Neural progenitor cell (in vitro differentiated cells): ENCODE measurements around the gene GTF3C1. TPM values are rescaled to one million over a fixed set of nuclear protein-coding genes. Genes with fewer than 3 reads are reported as not detected.

Experiments used
- DNase-seq: peaks from one replicate; pipeline ENCODE4 v3.0.0-alpha.2; 2016; ENCODE audit warnings: low spot score
- H2AFZ ChIP-seq: fragments of 200-600 bp; sonication (generic); replicated peaks from 2 replicates; pipeline ENCODE4 v1.6.1; 2016; ENCODE audit warnings: antibody characterized with exemption
- H3F3A ChIP-seq: fragments of 200-600 bp; sonication (generic); 2 replicates; pipeline ENCODE4 v1.6.1; 2016; ENCODE audit warnings: antibody characterized with exemption, low read depth
- H3K27ac ChIP-seq: fragments of 200-600 bp; sonication (generic); 2 replicates; pipeline ENCODE4 v1.5.1; 2016; ENCODE audit warnings: mild to moderate bottlenecking
- H3K27me3 ChIP-seq: fragments of 200-600 bp; sonication (generic); 2 replicates; pipeline ENCODE4 v1.6.1; 2016; ENCODE audit warnings: mild to moderate bottlenecking, moderate library complexity
- H3K36me3 ChIP-seq: fragments of 200-600 bp; sonication (generic); 2 replicates; pipeline ENCODE4 v1.5.1; 2016
- H3K4me1 ChIP-seq: fragments of 200-600 bp; sonication (generic); 2 replicates; pipeline ENCODE4 v1.6.1; 2016; ENCODE audit warnings: mixed run types
- H3K4me2 ChIP-seq: fragments of 200-600 bp; sonication (generic); 2 replicates; pipeline ENCODE4 v1.6.1; 2016
- H3K4me3 ChIP-seq: fragments of 200-600 bp; sonication (generic); 2 replicates; pipeline ENCODE4 v1.5.1; 2016
- H3K79me2 ChIP-seq: fragments of 200-600 bp; sonication (generic); 2 replicates; pipeline ENCODE4 v1.6.1; 2016; ENCODE audit warnings: low read depth
- H3K9ac ChIP-seq: fragments of 200-600 bp; sonication (generic); 2 replicates; pipeline ENCODE4 v1.6.1; 2016
- H3K9me3 ChIP-seq: fragments of 200-600 bp; sonication (generic); 2 replicates; pipeline ENCODE4 v1.5.1; 2016; ENCODE audit warnings: low read depth
- H4K20me1 ChIP-seq: fragments of 200-600 bp; sonication (generic); 2 replicates; pipeline ENCODE4 v1.6.1; 2016; ENCODE audit warnings: low read depth
- H3K27ac Mint-ChIP-seq: 3 replicates; pipeline ENCODE4 v1.8.0; 2021; ENCODE audit warnings: mixed read lengths
- H3K27me3 Mint-ChIP-seq: 2 replicates; pipeline ENCODE4 v1.8.0; 2022; ENCODE audit warnings: low read depth, mild to moderate bottlenecking, inconsistent platforms, moderate library complexity, mixed read lengths; ENCODE audit not compliant: insufficient read depth
- H3K36me3 Mint-ChIP-seq: 3 replicates; pipeline ENCODE4 v1.8.0; 2021; ENCODE audit warnings: mixed read lengths
- H3K4me1 Mint-ChIP-seq: 3 replicates; pipeline ENCODE4 v1.8.0; 2021; ENCODE audit warnings: mixed read lengths
- H3K4me3 Mint-ChIP-seq: 3 replicates; pipeline ENCODE4 v1.8.0; 2021; ENCODE audit warnings: mild to moderate bottlenecking, moderate library complexity, mixed read lengths
- H3K9me3 Mint-ChIP-seq: 3 replicates; pipeline ENCODE4 v1.8.0; 2020; ENCODE audit warnings: mixed read lengths
- CTCF ChIP-seq: fragments of 200-600 bp; sonication (generic); IDR thresholded peaks from 2 replicates; pipeline ENCODE4 v1.5.1; 2017; ENCODE audit warnings: antibody characterized with exemption, mild to moderate bottlenecking
- EZH2 ChIP-seq: fragments of 200-600 bp; sonication (generic); IDR thresholded peaks from 2 replicates; pipeline ENCODE4 v1.6.1; 2017; ENCODE audit warnings: antibody characterized with exemption, mild to moderate bottlenecking, moderate library complexity
- EZH2phosphoT487 ChIP-seq: fragments of 200-600 bp; sonication (generic); IDR thresholded peaks from 2 replicates; pipeline ENCODE4 v1.6.1; 2017; ENCODE audit warnings: antibody characterized with exemption
- total RNA-seq: library from RNA; depleted of rRNA; stranded (reverse); fragments of >200 nt; gene quantifications from 2 replicates; pipeline ENCODE4 v1.2.3, GENCODE V29; 2015; ENCODE audit warnings: low replicate concordance

The GTF3C1 gene
- total RNA-seq, 1 donor from 2014 or later: 60.9 TPM

- Histone ChIP-seq H3K36me3 (no peaks in the 10 kb centered on the region), H3K27ac (no peak overlapping the region), H3K4me1 (no peaks in the 10 kb centered on the region), H3F3A (no peaks in the 10 kb centered on the region), H3K9ac (no peak overlapping the region), H3K9me3 (no peaks in the 10 kb centered on the region), H4K20me1 (no peaks in the 10 kb centered on the region), H3K4me3 (no peak overlapping the region), H3K79me2 (no peaks in the 10 kb centered on the region), H2AFZ (no peak overlapping the region), H3K4me2 (no peak overlapping the region), H3K27me3 (no peaks in the 10 kb centered on the region)
- H3K4me1 Mint-ChIP-seq: peaks cover 7% of the 10 kb centered on the region
- H3K27me3 Mint-ChIP-seq: peaks cover 7% of the 10 kb centered on the region
- H3K27ac Mint-ChIP-seq: no peak overlapping the region
- H3K4me3 Mint-ChIP-seq: no peak overlapping the region
- peaks cover 2% of the 10 kb centered on the region for H3K36me3 Mint-ChIP-seq
- TF ChIP-seq EZH2 (no peak), CTCF (no peak), EZH2phosphoT487 (no peak)
- H3K9me3 Mint-ChIP-seq: peaks cover 8% of the 10 kb centered on the region
- no peak for DNase-seq
Observed at GRCh38 chr16:27445502-27446175, 104.1 kb downstream of the GTF3C1 start.

DNA sequence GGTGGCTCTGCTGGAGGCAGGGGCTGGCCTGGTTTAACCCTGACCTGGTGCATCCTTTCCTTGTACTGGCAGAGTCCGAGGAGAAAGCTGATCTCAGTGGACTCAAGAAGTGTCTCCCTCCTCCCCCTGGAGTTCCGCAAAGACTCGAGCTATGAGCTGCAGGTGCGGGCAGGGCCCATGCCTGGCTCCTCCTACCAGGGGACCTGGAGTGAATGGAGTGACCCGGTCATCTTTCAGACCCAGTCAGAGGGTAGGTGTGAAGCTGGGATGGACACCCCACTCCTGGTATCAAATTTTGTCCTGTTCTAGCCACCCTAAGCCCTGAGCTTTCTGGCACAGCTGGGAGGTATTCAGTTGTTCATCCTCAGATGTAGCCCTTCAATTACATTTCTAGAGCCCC, 105.2 kb downstream of the GTF3C1 start:
- Histone ChIP-seq H3K4me1 (no peaks in the 10 kb centered on the region), H4K20me1 (no peaks in the 10 kb centered on the region), H3K9ac (no peak overlapping the region), H3K27me3 (no peaks in the 10 kb centered on the region), H3K27ac (no peak overlapping the region), H3K79me2 (no peaks in the 10 kb centered on the region), H3K36me3 (no peaks in the 10 kb centered on the region), H2AFZ (no peak overlapping the region), H3F3A (no peaks in the 10 kb centered on the region), H3K9me3 (no peaks in the 10 kb centered on the region), H3K4me3 (no peak overlapping the region), H3K4me2 (no peak overlapping the region)
- H3K27ac Mint-ChIP-seq: no peak overlapping the region
- peaks cover 2% of the 10 kb centered on the region for H3K36me3 Mint-ChIP-seq
- H3K4me3 Mint-ChIP-seq: no peak overlapping the region
- no peak for TF ChIP-seq CTCF
- no peak for TF ChIP-seq EZH2
- no peak for TF ChIP-seq EZH2phosphoT487
- peaks cover under 1% of the 10 kb centered on the region for H3K4me1 Mint-ChIP-seq
- peaks cover 7% of the 10 kb centered on the region for H3K27me3 Mint-ChIP-seq
- peaks cover 8% of the 10 kb centered on the region for H3K9me3 Mint-ChIP-seq
- no peak for DNase-seq

DNA sequence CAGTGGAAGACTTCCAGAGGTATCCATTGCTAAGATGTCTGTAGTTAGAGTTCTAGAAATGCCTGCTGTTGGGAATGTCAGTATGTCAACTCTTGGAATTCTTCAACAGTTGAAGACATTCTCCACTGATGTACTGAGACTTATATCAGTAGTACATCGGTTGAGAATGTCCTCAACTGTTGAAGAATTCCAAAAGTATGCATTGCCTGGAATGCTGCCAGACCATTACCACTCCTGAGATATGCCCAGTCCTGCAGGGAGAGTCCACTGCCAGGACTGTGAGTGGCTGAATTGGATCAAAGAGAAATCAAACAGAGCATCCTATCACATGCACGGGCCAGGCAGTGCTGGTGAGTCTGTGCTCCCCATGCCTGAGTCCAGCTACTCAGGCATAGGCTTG, 105.7 kb downstream of the GTF3C1 start:
- H2AFZ ChIP-seq: no peak overlapping the region
- no peak overlapping the region for H3K4me2 ChIP-seq
- no peaks in the 10 kb centered on the region for H3K79me2 ChIP-seq
- no peaks in the 10 kb centered on the region for H3K27me3 ChIP-seq
- H3K4me3 Mint-ChIP-seq: no peak overlapping the region
- no peak for DNase-seq
- H3K4me3 ChIP-seq: no peak overlapping the region
- no peaks in the 10 kb centered on the region for H3K36me3 ChIP-seq
- H3K36me3 Mint-ChIP-seq: peaks cover 2% of the 10 kb centered on the region
- no peak overlapping the region for H3K27ac Mint-ChIP-seq
- H3K4me1 Mint-ChIP-seq: peaks cover 4% of the 10 kb centered on the region
- no peaks in the 10 kb centered on the region for H3K9me3 ChIP-seq
- no peak overlapping the region for H3K27ac ChIP-seq
- peaks cover 7% of the 10 kb centered on the region for H3K27me3 Mint-ChIP-seq
- TF ChIP-seq CTCF: no peak
- TF ChIP-seq EZH2: no peak
- TF ChIP-seq EZH2phosphoT487: no peak
- no peak overlapping the region for H3K9ac ChIP-seq
- H3F3A ChIP-seq: no peaks in the 10 kb centered on the region
- H3K9me3 Mint-ChIP-seq: peaks cover 8% of the 10 kb centered on the region
- H3K4me1 ChIP-seq: no peaks in the 10 kb centered on the region
- H4K20me1 ChIP-seq: no peaks in the 10 kb centered on the region
